ENCODE results near the gene EMD.
"Not testable (repeated sequence)": the region's sequence is repeated elsewhere in the genome, so short reads cannot be mapped to it uniquely, and the experiment has no call there.

Gene EMD

DNA sequence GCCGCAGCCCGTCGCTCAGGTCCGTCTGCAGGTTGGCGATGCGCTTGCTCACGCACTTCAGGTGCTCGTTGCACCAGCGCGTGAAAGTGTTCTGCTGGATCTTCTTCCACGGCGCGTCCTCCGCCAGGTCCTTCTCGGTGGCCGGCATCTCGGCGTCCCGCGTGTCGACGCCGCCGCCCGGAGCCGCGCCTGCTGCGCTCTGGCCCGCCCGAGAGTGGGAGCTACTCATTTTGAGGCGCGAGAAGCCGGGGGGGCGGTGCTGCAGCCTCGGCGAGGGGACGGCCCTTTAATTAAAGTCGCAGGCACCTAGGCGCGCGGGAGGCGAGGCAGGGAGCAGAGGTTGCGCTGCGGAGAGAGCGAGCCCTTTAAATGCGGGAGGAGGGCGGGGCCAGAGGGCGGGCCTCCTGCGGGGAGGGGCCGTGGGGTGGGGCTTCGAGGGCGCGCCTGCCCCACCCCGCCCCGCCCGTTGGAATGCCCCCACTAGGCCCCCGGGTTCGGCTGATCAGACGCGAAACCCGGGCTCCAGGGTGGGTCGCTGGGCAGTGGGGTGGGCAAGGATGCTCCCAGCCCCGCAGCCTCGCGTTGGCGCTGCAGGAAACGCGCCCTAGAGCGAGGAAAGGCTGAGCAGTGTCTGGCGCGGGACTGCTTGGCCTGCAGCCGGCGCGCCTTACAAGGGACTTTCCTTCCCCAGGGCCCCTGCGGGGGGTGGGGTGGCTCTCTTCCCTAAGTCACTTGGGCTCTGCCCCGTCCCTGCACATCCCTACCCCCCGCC is 7.9 kb upstream of the EMD start:
- peak; percentile 84 to 88 for DNase-seq (ENCODE audit: low read depth in 2 of 2)

DNA sequence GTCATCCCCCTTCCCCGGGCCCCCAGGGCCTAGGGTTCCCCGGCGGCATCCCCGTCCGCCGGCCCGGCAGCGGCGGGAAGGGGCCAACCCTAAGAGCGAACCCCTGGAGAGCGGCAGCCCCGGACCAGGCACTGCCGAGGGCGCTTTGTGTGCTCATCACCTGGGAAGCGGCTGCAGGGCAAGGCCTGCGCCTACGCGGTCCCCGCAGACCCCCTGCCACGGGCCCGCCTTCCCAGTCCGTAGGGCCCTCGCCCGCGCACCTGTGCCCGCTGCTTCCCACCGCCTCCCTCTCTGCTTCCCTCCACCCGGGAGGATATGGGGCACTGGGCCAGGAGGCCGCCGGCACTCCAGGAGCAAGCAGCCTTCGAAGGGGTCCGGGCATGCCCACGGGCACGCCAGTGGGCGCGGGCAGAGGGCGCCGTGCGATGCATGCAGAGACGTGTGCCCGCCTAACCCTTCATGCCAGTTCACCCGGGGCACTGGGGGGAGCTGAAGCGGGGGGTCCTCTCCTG is 7.2 kb upstream of the EMD start:
- DNase-seq (ENCODE audit: low read depth in 2 of 2) = no peak

DNA sequence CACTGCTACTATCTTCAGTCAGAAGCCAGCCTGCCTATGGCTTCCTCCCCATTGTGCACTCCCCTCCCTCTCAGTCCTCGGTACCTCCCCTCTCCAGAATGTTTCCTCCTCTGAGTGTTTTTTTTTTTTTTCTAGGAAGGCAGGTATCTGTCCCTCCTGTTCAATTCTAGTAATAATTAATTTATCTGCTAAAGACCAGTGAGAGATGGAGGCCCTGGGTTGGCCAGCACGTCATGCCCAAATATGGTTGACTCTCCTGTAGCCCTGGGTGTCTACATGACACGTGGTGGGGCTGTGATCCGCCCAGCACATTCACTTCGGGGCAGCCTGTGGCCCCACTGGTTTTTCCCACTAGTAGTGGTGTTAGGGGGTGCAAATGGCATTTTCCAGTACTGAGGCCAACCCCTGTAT is 6.5 kb upstream of the EMD start:
- DNase-seq (ENCODE audit: low read depth in 2 of 2) = peak in 1 of 2 donors; percentile 25

DNA sequence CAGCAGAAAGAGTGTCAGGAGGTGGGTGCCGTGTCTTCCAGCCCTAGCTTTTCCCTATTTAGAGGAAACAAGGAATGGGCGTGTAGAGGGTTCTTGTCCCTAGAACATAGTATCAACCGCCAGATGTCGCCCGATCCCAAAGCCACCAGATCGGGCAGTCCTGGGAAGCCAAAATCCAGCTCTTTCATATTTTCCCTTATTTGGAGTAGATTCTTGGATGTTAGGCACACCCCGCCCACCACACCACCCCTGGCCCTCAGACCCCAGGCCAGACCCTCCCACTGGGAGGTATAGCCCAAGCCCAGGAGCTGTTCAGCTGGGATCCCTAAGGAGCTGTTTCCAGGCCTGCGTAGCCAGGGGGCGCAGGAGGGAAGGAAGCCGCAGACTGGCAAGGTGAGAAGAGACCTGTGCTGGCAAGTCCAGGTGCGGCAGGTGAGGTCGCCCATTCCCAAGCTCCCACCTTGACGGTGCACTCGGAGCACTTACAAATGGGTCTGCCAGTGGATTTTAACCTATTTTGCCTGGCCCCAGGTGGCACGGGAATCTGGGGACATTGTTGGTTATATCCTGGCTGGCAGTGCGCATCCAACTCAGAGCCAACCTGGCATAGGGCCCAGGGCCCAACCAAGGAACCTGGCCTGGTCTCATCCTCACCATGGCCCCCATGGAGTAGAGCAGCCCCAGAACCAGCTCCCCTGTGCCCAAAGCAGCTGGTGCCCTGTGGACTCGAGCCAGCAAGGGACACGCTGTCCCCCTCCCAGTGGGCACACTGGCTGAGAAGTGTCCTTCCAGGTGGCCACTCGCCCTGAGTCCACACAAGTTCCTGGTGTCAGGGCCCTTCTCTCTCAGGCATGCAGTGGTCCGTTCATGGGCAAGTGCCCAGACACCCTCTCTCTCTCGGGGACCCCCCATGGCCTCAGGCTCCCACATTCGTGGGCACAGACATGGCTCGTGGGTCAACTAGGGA is 5.5 kb upstream of the EMD start:
- no peak for DNase-seq (ENCODE audit: low read depth in 2 of 2)

DNA sequence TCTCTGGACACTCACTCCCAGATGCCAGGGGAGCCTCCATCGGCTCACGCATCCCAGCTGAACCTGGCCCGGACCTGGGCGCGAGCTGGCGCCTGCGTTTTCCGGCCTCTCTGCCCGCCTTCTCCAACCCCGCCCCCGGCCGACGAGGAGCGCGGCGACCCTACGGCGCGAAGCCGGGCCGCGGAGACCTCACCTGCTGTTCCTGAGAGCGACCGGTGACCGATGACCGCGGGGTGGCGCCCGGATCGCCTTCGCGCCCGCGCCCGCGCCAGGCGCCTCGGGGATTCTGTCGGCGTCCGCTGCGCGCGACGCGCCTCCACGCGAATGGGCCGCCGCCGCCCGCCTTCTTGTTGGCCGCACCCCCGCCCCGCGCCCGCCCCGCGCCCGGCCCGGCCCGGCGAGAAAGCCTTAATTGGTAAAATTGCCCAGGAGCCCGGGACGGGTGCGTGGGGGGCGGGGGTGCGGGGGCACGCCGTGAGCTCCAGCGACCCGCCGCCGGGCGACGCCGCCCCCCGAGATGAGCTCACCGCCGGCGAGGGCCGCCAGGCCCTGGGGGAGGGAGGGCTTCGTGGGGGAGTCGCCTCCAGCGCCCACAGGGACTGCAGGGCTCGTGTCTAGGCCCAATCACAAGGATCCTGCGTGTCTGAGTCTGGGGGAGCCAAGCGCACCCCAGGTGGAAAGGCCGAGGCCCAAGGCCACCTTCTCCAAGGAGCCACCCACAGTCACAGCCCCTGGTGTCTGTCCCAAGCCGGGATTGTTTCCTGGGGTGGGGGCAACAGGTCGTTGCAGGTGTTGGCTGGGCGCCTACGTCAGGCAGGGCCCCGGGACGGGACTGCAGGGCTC is 4.6 kb upstream of the EMD start, which contains the start of gene FLNA:
Gene FLNA (minus strand): TSS at position 322 of the 843 bp plus-strand sequence. CDS start 3,389 bp downstream, outside the sequence.
- DNase-seq (ENCODE audit: low read depth in 2 of 2) = peak in 1 of 2 donors; percentile 37

DNA sequence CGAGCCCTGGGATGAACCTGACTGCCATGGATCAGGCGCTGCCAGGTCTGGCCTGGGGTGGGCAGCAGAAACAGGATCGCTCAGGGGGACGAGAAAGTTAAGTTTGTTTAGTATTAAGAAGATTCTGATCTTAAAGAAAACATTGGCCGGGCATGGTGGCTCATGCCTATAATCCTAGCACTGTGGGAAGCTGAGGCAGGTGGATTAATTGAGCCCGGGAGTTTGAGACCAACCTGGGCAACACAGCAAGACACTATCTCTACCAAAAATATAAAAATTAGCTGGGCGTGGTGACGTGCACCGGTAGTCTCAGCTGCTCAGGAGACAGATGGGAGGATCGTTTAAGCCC is 4.0 kb upstream of the EMD start:
- DNase-seq (ENCODE audit: low read depth in 2 of 2) = no peak

DNA sequence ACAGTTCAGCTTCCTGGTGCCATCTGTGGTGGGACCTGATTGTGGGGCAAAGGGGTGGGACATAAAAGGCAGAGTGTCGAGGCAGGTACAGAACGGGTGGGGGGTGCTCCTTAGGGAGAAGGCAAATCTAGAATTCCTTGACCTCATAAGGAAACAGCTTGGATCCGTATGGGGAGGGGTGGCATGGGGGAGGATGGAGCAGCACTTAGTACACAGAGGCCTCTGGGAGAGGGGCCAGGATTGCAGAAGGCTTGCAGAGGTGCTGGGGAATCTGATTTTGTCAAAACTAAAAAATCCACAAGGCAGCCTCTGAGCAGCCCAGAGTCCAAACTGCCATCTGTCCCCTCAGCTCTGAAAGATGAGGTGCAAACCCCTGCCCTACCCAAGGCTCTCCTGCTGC is 2.3 kb upstream of the EMD start:
- DNase-seq (ENCODE audit: low read depth in 2 of 2) = no peak

DNA sequence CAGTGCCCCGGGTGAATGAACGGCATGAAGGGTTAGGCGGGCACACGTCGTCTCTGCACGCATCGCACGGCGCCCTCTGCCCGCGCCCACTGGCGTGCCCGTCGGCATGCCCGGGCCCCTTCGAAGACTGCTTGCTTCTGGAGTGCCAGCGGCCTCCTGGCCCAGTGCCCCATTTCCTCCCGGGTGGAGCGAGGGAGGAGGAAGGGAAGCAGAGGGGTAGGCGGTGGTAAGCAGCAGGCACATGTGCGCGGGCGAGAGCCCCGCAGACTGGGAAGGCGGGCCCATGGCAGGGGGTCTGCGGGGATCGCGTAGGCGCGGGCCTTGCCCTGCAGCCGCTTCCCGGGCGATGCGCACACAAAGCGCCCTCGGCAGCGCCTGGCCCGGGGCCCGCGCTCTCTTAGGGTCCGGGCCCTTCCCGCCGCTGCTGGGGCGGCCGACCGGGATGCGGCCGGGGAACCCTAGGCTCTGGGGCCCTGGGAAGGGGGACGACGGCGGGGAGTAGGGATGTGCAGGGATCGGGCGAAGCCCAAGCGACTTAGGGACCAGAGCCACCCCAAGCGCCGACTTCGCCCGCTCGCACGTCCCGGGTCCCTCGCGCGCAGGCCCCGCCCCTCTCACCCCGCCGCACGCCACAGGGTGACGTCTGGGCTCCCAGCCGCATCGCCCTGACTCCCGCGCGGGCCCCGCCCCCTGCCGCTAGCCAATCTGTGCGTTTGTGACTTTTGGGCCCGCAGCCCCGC is 866 bp upstream of the EMD start:
- DNase-seq (ENCODE audit: low read depth in 2 of 2) = peak in 1 of 2 donors; percentile 89

DNA sequence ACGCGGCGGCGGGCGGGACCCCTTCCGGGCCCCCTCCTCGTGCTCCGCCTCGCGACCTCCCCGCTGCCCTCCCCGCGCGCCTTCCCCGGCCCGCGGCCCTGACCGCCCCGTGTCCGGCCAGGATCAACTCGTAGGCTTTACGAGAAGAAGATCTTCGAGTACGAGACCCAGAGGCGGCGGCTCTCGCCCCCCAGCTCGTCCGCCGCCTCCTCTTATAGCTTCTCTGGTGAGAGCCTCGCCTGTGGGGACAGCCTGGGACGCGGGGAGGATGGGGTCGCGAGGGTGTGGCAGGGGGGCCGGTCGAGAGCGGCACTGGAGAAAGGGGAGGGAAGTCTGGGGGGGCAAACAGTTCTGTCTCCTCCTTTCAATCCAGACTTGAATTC is 465 bp downstream of the EMD start:
- no peak for DNase-seq (ENCODE audit: low read depth in 2 of 2)

DNA sequence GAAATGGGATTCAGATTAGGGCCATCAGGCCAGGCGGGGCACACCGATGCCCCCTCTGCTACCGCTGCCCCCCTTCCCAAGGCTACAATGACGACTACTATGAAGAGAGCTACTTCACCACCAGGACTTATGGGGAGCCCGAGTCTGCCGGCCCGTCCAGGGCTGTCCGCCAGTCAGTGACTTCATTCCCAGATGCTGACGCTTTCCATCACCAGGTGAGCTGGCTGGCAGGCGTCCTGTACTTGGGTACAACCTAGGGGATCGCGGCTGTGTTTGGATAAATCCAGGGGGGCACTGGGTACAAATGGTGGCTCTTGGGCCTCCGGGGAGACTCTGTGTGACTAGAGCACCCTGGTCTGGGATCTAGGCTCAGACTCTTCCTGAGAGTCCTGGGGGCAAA is 1.1 kb downstream of the EMD start:
- no peak for DNase-seq (ENCODE audit: low read depth in 2 of 2)

DNA sequence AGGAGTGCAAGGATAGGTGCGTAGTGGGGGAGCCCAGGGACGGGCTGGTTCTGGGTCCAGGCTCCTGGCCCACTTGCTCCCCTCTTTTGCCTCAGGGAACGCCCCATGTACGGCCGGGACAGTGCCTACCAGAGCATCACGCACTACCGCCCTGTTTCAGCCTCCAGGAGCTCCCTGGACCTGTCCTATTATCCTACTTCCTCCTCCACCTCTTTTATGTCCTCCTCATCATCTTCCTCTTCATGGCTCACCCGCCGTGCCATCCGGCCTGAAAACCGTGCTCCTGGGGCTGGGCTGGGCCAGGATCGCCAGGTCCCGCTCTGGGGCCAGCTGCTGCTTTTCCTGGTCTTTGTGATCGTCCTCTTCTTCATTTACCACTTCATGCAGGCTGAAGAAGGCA is 1.7 kb downstream of the EMD start:
- DNase-seq (ENCODE audit: low read depth in 2 of 2) = no peak

DNA sequence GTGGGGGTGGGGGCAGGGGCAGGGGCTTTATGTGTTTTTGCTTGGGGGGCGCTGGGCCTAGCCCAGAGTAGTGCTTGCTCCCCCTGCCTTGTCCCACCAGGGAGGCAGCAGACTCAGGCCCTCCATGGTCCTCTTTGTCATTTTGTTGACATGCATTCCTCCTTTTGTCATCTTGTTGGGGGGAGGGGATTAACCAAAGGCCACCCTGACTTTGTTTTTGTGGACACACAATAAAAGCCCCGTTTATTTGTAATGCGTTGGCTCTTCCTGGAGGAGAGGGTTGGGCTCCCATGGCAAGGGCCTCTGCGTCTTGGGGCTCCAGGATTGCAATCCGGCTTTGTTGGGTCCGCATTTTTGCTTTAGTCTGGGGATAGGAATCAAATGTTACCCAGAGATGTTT is 2.2 kb downstream of the EMD start:
- no peak for DNase-seq (ENCODE audit: low read depth in 2 of 2)

DNA sequence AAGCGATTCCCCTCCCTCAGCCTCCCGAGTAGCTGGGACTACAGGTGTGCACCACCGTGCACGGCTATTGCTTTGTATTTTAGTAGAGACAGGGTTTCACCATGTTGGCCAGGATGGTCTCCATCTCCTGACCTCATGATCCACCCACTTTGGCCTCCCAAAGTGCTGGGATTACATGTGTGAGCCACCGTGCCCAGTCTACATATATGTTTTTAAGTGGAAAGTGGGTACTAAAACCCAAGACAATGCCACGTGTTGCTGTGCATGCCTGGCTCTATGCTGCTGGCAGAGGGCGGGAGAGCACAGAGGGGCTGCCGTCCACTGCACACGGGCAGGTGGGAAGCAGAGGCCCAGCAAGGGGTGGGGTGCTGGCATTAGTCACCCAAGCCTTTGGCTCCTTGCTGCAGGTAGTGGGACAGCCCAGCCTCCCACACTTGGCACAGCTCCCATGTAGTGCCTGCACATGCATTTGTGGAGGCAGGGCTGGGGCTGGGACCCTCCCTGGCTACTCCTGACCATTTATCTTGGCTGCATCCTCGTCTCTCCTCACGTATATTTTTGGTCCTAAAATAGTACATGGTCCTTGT is 3.5 kb downstream of the EMD start:
- no peak for DNase-seq (ENCODE audit: low read depth in 2 of 2)

DNA sequence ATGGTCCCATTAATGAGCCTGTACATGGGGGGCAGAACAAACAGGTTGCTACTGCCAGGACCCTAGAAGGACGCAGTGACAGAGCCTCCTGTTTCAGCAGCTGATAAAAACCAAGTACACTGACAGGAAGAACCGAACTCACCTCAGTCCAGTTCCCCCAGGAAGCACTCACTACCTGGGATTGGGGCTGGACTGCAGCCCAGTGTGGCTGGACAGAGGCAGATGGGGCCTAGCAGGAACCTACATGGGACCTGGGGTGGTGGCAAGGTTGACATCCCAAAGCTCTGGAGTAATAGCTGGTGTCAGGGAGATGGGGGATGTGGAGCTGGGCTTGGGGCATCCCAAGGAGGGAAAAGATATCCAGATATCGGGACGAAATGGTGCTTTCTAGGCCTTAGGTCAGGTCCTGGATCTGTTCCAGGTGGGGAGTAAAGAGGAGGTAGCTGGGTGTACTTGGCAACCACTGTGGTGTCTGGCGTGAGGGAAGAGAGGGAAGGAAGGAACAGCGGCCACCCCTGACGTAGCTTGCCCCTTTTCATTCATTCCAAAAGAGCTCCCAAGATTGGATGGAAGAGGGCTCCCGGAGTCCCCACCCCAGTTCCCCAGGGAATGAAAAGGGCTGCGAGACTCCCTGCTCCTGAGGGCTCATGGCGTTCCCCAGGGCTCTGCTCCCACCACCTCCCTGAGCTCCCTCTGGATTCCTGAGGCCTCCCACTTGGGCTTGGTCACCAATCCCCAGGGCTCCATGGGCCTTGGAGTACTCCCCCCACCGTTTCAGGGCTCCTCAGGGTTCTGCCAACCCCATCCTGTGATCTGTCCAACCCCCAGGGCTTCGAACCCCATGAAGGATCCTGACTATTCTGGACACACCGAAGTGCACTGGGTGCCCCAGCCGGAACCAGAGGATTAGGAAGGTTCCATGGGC is 4.5 kb downstream of the EMD start:
- DNase-seq (ENCODE audit: low read depth in 2 of 2) = no peak

DNA sequence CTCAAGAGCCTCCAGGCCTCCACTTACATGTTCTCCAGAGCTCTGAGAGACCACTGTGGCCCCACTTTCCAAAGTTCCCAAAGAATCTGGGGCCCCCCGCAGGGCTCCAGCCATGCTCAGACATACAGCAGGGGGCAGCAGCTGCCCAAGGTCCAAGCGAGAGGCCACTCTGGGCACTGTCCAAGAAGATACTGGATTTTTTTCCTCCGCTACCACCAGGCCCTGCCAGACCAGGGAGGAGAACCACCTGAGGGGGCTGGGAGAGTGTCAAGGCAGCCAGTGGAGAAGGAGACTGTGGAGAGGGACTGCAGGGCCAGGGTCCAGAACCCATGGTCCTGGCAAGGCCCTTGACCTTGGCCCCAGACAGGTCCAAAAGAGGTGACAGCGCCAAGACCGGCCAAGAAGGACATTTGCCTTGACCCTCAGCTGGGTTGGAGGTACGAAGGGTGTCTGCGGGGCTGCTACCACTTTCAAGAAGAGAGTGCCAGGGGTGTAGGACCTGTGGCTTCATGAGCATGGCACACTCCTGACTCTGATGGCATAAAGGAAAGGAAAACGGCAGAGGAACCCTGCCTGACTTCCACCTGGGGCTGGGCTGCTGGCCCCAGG is 5.3 kb downstream of the EMD start:
- DNase-seq (ENCODE audit: low read depth in 2 of 2) = no peak

DNA sequence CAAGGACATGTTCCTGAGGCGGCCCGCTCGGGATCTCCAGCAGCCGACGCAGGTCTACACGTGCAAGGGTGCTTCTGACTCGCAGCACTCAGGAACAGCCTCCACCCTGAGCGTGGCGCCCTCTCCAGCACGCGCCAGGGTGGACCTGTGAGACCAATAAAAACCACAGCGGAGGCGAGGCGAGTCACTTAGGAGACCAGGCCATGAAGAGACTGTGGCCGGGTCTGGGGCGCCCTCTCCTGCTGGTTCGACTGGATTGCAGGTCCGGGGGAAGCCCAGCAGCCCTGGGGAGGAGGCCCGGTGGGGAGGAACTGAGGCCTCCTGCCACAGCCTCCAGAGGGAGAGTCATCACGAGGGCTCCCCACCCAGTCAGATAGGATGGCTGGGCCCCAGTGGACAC is 9.0 kb downstream of the EMD start:
- DNase-seq (ENCODE audit: low read depth in 2 of 2) = not testable (repeated sequence)

DNA sequence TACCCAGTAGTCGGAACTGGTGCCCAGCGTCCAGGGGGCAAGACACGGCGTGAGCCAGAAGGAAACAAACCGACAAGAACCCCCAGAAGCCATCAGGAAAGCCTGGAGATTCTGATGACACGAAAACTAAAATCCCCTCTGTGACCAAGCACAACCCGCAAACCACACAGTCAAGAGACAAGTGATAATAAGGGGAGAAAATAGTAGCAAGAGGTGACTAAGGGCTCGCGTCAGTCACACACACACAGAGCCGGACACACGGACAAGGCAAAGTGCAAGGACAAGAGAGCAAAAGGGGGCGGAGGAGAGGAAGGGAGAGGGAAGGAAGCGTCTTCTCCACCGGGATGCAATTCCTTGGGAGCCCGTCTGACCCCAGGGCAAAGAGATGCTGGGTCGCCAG is 9.6 kb downstream of the EMD start:
- not testable (repeated sequence) for DNase-seq (ENCODE audit: low read depth in 2 of 2)

DNA sequence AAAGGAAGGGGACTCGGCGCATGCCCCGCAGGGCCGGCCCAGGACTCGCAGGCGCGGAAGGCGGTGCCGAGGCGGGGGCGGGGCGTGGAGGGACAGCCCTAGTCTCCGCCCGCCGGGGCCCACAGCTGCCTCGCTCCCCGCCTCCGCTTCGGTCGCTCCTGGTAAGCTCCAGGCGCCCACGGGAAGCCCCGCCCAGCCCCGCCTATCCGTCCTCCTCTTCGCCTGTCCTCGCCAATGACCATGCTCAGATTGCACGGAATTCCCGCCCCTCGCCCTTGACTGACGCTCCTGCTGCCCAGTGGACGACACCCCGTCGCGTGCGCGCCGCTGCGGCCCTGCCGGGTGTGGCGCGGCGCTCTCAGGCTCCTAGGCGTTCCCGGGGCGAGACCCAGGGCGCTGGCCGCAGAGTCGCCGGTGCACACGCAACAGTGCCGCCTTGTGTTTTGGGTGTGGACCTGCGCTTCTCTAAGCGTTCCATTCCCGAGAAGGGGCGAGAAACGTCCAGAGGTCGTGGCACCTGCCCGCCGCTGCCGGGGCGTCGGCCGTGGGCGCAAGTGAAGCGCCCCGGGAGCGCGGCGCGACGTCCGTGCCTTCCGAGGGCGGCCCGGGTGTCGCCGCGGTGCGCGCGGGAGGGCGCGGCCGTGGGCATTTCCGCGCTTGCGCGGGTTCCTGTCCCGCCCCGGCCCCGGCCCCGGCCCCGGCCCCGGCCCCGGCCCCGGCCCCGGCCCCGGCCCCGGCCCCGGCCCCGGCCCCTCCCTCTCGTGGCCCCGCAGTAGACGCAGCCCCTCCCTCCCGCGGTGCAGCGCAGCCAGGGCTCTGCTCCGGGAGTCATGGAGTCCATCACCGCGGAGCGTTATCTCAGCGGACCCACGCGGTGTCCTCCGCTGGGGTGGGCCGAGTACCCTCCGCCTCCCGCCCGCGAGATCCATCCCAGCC is 11.0 kb downstream of the EMD start:
- not testable (repeated sequence) for DNase-seq (ENCODE audit: low read depth in 2 of 2)

All from stimulated activated CD8-positive, alpha-beta memory T cell treated with anti-CD3 and anti-CD28 coated beads, Interleukin-2, amount 100 ng/mL, for 48 hours (primary cell).